NCI-H2081 treated with DMSO at 0.1 percent for 48 hours (cell line): ENCODE measurements around the gene TIAM2.

Experiments
- DNase-seq: peaks from one replicate; lab custom pipeline; 2025; lab: John Stamatoyannopoulos, UW

Gene TIAM2

GRCh38 chr6:155026022-155026705, 31.0 kb downstream of the TIAM2 start:
- no peak for DNase-seq

GRCh38 chr6:155026706-155027045, 31.6 kb downstream of the TIAM2 start:
- DNase-seq = no peak

GRCh38 chr6:155030148-155030720, 35.1 kb downstream of the TIAM2 start:
- DNase-seq = no peak

GRCh38 chr6:155031091-155031490, 36.0 kb downstream of the TIAM2 start:
- no peak for DNase-seq

- DNase-seq = no peak
Measured at GRCh38 chr6:155033021-155033791, 38.1 kb downstream of the TIAM2 start.

GRCh38 chr6:155036907-155037306, 41.8 kb downstream of the TIAM2 start:
- no peak for DNase-seq

GRCh38 chr6:155038104-155038503, 43.0 kb downstream of the TIAM2 start:
- DNase-seq = no peak

GRCh38 chr6:155038527-155038926, 43.4 kb downstream of the TIAM2 start:
- DNase-seq = no peak

- DNase-seq = no peak
Measured at GRCh38 chr6:155039618-155040017, 44.5 kb downstream of the TIAM2 start.

- no peak for DNase-seq
Measured at GRCh38 chr6:155040154-155040553, 45.0 kb downstream of the TIAM2 start.

GRCh38 chr6:155040901-155041650, 46.0 kb downstream of the TIAM2 start:
- no peak for DNase-seq

- DNase-seq = no peak
Measured at GRCh38 chr6:155041741-155042279, 46.7 kb downstream of the TIAM2 start.

GRCh38 chr6:155042983-155043382, 47.9 kb downstream of the TIAM2 start:
- no peak for DNase-seq

GRCh38 chr6:155045561-155046404, 50.7 kb downstream of the TIAM2 start:
- no peak for DNase-seq

GRCh38 chr6:155047523-155047922, 52.4 kb downstream of the TIAM2 start:
- no peak for DNase-seq

GRCh38 chr6:155050311-155050710, 55.2 kb downstream of the TIAM2 start:
- no peak for DNase-seq

- DNase-seq = no peak
Measured at GRCh38 chr6:155054491-155055250, 59.6 kb downstream of the TIAM2 start.

GRCh38 chr6:155055729-155056128, 60.6 kb downstream of the TIAM2 start:
- DNase-seq = no peak

- no peak for DNase-seq
Measured at GRCh38 chr6:155056756-155057155, 61.6 kb downstream of the TIAM2 start.

- DNase-seq = no peak
Measured at GRCh38 chr6:155061381-155061780, 66.3 kb downstream of the TIAM2 start.
